SHP77 (cell line): Measurements from ENCODE around the gene POLE2.
"Not testable (repeated sequence)": the region's sequence is repeated elsewhere in the genome, so short reads cannot be mapped to it uniquely, and the experiment has no call there.

Experiments
- DNase-seq, 2 experiments: peaks; one replicate each; lab custom pipeline; 2025; lab: John Stamatoyannopoulos, UW

POLE2 gene

GRCh38 chr14:49687942-49688700, at the start of gene POLE2:
TSS of gene POLE2 (minus strand) at chr14:49688214. CDS start at chr14:49688203, 11 bp downstream.
- DNase-seq = peak; percentile 54 to 75

GRCh38 chr14:49735669-49736068, 47.7 kb upstream of the POLE2 start:
- not testable (repeated sequence) for DNase-seq

GRCh38 chr14:49733836-49734235, 45.8 kb upstream of the POLE2 start:
- no peak for DNase-seq

- DNase-seq = no peak
Observed at GRCh38 chr14:49732896-49733295, 44.9 kb upstream of the POLE2 start.

- DNase-seq = no peak
Observed at GRCh38 chr14:49727171-49727570, 39.2 kb upstream of the POLE2 start.

GRCh38 chr14:49721733-49722435, 33.9 kb upstream of the POLE2 start:
- DNase-seq = not testable (repeated sequence)

GRCh38 chr14:49720744-49721143, 32.7 kb upstream of the POLE2 start:
- no peak for DNase-seq

GRCh38 chr14:49710993-49711392, 23.0 kb upstream of the POLE2 start:
- DNase-seq = not testable (repeated sequence)

GRCh38 chr14:49704471-49704870, 16.5 kb upstream of the POLE2 start:
- not testable (repeated sequence) for DNase-seq

GRCh38 chr14:49703965-49704364, 16.0 kb upstream of the POLE2 start:
- DNase-seq = no peak

GRCh38 chr14:49702725-49703124, 14.7 kb upstream of the POLE2 start:
- DNase-seq = no peak

- DNase-seq = not testable (repeated sequence)
Observed at GRCh38 chr14:49693735-49694124, 5.7 kb upstream of the POLE2 start.

- peak; percentile 19 to 66 for DNase-seq
Observed at GRCh38 chr14:49692811-49693734, 5.1 kb upstream of the POLE2 start, which contains the start of gene KLHDC1. TSS of gene KLHDC1 (plus strand) at chr14:49693120. CDS start at chr14:49693195, 75 bp downstream.

GRCh38 chr14:49692193-49692757, 4.3 kb upstream of the POLE2 start:
- DNase-seq = no peak

- DNase-seq = no peak
Observed at GRCh38 chr14:49691031-49691430, 3.0 kb upstream of the POLE2 start.

- no peak for DNase-seq
Observed at GRCh38 chr14:49688701-49689030, 652 bp upstream of the POLE2 start.

GRCh38 chr14:49686425-49686824, 1.6 kb downstream of the POLE2 start:
- no peak for DNase-seq

- DNase-seq = no peak
Observed at GRCh38 chr14:49679271-49679670, 8.7 kb downstream of the POLE2 start.

- DNase-seq = no peak
Observed at GRCh38 chr14:49677643-49678042, 10.4 kb downstream of the POLE2 start.

GRCh38 chr14:49673586-49673985, 14.4 kb downstream of the POLE2 start:
- no peak for DNase-seq

- no peak for DNase-seq
Observed at GRCh38 chr14:49670475-49670874, 17.5 kb downstream of the POLE2 start.
